Upper lobe of right lung (tissue), 1 donor: ENCODE measurements around the gene IRX6. TPM values are rescaled to one million over a fixed set of nuclear protein-coding genes. Genes with fewer than 3 reads are reported as not detected.

Experiments
- total RNA-seq: library from RNA; stranded (reverse); fragmentation: NEBNext Ultra II Directional; extraction: Animal tissue kit (Norgen Biotek cat#: 25700); gene quantifications from one replicate; pipeline ENCODE4 v1.2.1, GENCODE V29; 2021
- donor health status: DM: no; HTN: yes; CAD: no; lungs with severe emphysema.

The IRX6 gene
- total RNA-seq, 1 donor from 2014 or later: 13.0 TPM

Other genes starting within 250 kb of the IRX6 start
- 353 TPM for gene MMP2, start 155.0 kb downstream of the IRX6 start, total RNA-seq
- gene LPCAT2, start 184.9 kb downstream of the IRX6 start, total RNA-seq: 32.8 TPM
- gene CAPNS2, start 242.5 kb downstream of the IRX6 start, total RNA-seq: 0.67 TPM